Pancreas (tissue), 10 donors: ENCODE data around the gene ZCWPW1. TPM values are rescaled to one million over a fixed set of nuclear protein-coding genes. Genes with fewer than 3 reads are reported as not detected.
A peak's percentile ranks its signal among the peaks of the same experiment; 100 is the strongest.

Experiments used
- ATAC-seq, 4 donors: fragments of 200-7000 bp; cut with Tn5 transposase; one replicate each; pipeline versions ENCODE4 v1.8.0 to v1.9.1; 2020; ENCODE audit warnings: mild to moderate bottlenecking in 4 of 4, moderate library complexity in 4 of 4
- DNase-seq, 6 donors: peaks; one replicate each; pipeline ENCODE4 v3.0.0-alpha.2; 2020
- FAIRE-seq: peaks from 2 replicates; lab custom pipeline; 2012; peaks lifted over from hg19 to GRCh38; lab: Jason Lieb, UNC
- H3K27ac ChIP-seq, 4 donors: fragments of 200-600 bp; sonication (generic); 1 replicate in 3 of 4; 2 replicates in 1 of 4; pipeline versions ENCODE4 v1.5.0 to v1.8.0; 2020
- H3K27me3 ChIP-seq, 4 donors: fragments of 200-600 bp; one replicate each; pipeline ENCODE4 v1.8.0; 2021
- H3K36me3 ChIP-seq, 3 donors: fragments of 200-600 bp; sonication (generic) in 1 of 3; one replicate each; pipeline versions ENCODE4 v1.5.0 to v1.8.0; 2020 to 2021
- H3K4me1 ChIP-seq, 3 donors: fragments of 200-600 bp; one replicate each; pipeline ENCODE4 v1.8.0; 2021
- H3K4me3 ChIP-seq, 4 donors: fragments of 200-600 bp; sonication (generic) in 2 of 4; one replicate each; pipeline versions ENCODE4 v1.5.0 to v1.8.0; 2020 to 2021
- H3K9me3 ChIP-seq, 4 donors: fragments of 200-600 bp; one replicate each; pipeline ENCODE4 v1.8.0; 2021
- WGBS, 2 donors: extraction: QIAGEN DNeasy Blood & Tissue Kit; methylation state at CpG; one replicate each; pipeline ENCODE4 v1.1.7; 2013; 5-methylcytosine and 5-hydroxymethylcytosine counted together
- intact Hi-C, 3 donors: fragments of 100-400 bp; cut with DNase I; formaldehyde crosslinking; loops; one replicate each; pipeline versions ENCODE4 v1.11.1 to v1.14.2; 2022
- polyA plus RNA-seq, 2 donors: library from polyadenylated mRNA; stranded (reverse); fragments of 200-250 nt; gene quantifications; one replicate each; pipeline ENCODE4 v1.2.3, GENCODE V29; 2013
- total RNA-seq, 6 donors: library from RNA; stranded (reverse); fragmentation: NEBNext Ultra II Directional in 4 of 6; extraction: Animal tissue kit (Norgen Biotek cat#: 25700) in 4 of 6; gene quantifications; one replicate each; pipeline versions ENCODE4 v1.2.1 to v1.2.4, GENCODE V29; 2021 to 2023
- TF ChIP-seq, protein P1 (sequence below), 4 donors: fragments of 200-600 bp; sonication (generic) in 3 of 4; IDR thresholded peaks; one replicate each; pipeline versions ENCODE4 v1.5.0 to v1.8.0; 2021; ENCODE audit warnings: antibody characterized with exemption in 4 of 4
- donor health status: healthy with polysubstance abuse.
- donor health status: DM: no; HTN: no; CAD: no; lungs with moderate emphysema.
- donor health status: DM: no; HTN: no; CAD: no.
- donor health status: control.
- donor health status: control.
- donor health status: Bipolar disorder and iron deficiency.
- donor health status: DM: yes; HTN: yes; CAD: no.
- donor health status: DM: no; HTN: no; CAD: no.
- donor health status: DM: no; HTN: no; CAD: no.
- donor health status: DM: yes; HTN: yes; CAD: no.

The ZCWPW1 gene
- total and polyA plus RNA-seq, 8 donors, result 1.6 to 18.9 (median 2.3) TPM

- 97 to 98% methylated on average over 3 of the region's 3 CpGs for WGBS, 2 donors
- ATAC-seq (no peak), FAIRE-seq (no peak), DNase-seq (no peak)
- Histone ChIP-seq H3K9me3 (no peaks in the 10 kb centered on the region), H3K27me3 (no peaks in the 10 kb centered on the region), H3K27ac (no peak overlapping the region), H3K4me3 (no peak overlapping the region), H3K36me3 (no peaks in the 10 kb centered on the region), H3K4me1 (no peaks in the 10 kb centered on the region)
- intact Hi-C loops, result no loop called here
- TF ChIP-seq, protein P1, sequence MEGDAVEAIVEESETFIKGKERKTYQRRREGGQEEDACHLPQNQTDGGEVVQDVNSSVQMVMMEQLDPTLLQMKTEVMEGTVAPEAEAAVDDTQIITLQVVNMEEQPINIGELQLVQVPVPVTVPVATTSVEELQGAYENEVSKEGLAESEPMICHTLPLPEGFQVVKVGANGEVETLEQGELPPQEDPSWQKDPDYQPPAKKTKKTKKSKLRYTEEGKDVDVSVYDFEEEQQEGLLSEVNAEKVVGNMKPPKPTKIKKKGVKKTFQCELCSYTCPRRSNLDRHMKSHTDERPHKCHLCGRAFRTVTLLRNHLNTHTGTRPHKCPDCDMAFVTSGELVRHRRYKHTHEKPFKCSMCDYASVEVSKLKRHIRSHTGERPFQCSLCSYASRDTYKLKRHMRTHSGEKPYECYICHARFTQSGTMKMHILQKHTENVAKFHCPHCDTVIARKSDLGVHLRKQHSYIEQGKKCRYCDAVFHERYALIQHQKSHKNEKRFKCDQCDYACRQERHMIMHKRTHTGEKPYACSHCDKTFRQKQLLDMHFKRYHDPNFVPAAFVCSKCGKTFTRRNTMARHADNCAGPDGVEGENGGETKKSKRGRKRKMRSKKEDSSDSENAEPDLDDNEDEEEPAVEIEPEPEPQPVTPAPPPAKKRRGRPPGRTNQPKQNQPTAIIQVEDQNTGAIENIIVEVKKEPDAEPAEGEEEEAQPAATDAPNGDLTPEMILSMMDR (IDR thresholded peaks at IDR 0.05), result no peak
These were observed 28.5 kb downstream of the ZCWPW1 start for GRCh38 chr7:100400041-100400440.

DNA sequence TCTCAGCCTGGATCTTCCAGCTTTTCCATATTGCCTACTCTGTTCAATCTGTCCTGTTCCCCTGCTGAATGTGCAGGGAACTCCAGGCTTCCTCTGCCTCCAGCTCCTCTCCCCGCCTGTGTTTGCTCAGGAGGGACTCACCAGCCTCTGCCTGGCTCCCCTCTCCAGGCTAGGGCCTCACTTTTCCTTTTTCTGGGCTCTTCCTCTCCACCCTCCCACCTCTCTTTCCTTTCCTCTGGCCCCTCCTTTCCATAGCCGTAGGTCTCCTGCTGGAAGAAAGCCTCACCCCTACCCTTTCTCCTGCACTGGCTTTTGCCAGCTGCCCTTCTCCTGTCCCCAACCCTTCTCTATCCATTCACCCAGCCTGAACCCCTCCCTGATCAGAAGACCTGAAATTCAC, 30.3 kb downstream of the ZCWPW1 start:
- FAIRE-seq, result no peak
- no peaks in the 10 kb centered on the region for H3K9me3 ChIP-seq
- ATAC-seq, result no peak

GRCh38 chr7:100397315-100398081, 31.0 kb downstream of the ZCWPW1 start:
- Histone ChIP-seq H3K4me1 (no peaks in the 10 kb centered on the region), H3K9me3 (no peaks in the 10 kb centered on the region), H3K36me3 (no peaks in the 10 kb centered on the region), H3K4me3 (no peak overlapping the region), H3K27me3 (no peaks in the 10 kb centered on the region), H3K27ac (no peak overlapping the region)
- no peak for DNase-seq
- intact Hi-C loops, result no loop called here
- TF ChIP-seq, protein P1 (IDR thresholded peaks at IDR 0.05), result no peak
- WGBS, 2 donors, result 71 to 73% methylated on average over 10 to 13 of the region's 13 CpGs
- FAIRE-seq, result no peak
- no peak for ATAC-seq

More for the DNA sequence above, 30.3 kb downstream of the ZCWPW1 start:
- TF ChIP-seq, protein P1 (IDR thresholded peaks at IDR 0.05), result no peak
- Histone ChIP-seq H3K36me3 (no peaks in the 10 kb centered on the region), H3K4me1 (no peaks in the 10 kb centered on the region), H3K27me3 (no peaks in the 10 kb centered on the region), H3K4me3 (no peak overlapping the region), H3K27ac (no peak overlapping the region)
- 58 to 62% methylated on average over 2 of the region's 2 CpGs for WGBS, 2 donors
- intact Hi-C loops, result no loop called here
- no peak for DNase-seq

DNA sequence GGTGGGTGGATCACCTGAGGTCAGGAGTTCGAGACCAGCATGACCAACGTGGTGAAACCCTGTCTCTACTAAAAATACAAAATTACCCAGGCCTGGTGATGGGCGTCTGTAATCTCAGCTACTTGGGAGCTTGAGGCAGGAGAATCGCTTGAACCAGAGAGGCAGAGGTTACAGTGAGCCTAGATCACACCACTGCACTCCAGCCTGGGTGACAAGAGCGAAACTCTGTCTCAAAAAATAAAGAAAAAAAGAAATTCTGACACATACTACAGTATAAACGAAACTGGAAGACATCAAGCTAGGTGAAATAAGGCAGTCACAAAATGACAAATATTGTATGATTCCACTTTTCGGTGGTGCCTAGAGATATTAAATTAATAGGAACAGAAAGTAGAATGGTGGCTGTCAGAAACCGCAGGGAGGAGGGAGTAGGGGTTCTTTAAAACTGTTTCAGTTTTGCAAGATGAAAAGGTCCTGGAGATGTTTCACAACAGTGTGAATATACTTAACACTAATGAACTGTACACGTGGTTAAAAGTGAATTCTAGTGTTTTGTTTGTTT, 32.0 kb downstream of the ZCWPW1 start:
- intact Hi-C loops, result no loop called here
- no peak for DNase-seq
- no peak for FAIRE-seq

More for the DNA sequence above, 32.0 kb downstream of the ZCWPW1 start:
- ATAC-seq, result peak in 2 of 4 donors; percentile 66
- H3K9me3 ChIP-seq, result no peaks in the 10 kb centered on the region
- 67 to 73% methylated on average over 9 of the region's 9 CpGs for WGBS, 2 donors
- H3K4me1 ChIP-seq, result no peaks in the 10 kb centered on the region
- TF ChIP-seq, protein P1 (IDR thresholded peaks at IDR 0.05), result no peak
- no peaks in the 10 kb centered on the region for H3K27me3 ChIP-seq
- no peak overlapping the region for H3K4me3 ChIP-seq
- H3K36me3 ChIP-seq, result no peaks in the 10 kb centered on the region
- no peak overlapping the region for H3K27ac ChIP-seq
